Activated naive CD4-positive, alpha-beta T cell treated with anti-CD3 and anti-CD28 coated beads for 36 hours (primary cell): ENCODE measurements around the gene CD151. TPM values are rescaled to one million over a fixed set of nuclear protein-coding genes. Genes with fewer than 3 reads are reported as not detected.

Experiments used
- CTCF ChIA-PET: fragments of 350-600 bp; sonication (Branson Sonifier 250); formaldehyde crosslinking; loops from one replicate; lab custom pipeline; 2021; ENCODE audit warnings: antibody characterized with exemption; lab: Charles Lee
- DNase-seq: peaks from one replicate; pipeline ENCODE4 v3.0.0-alpha.2; 2020
- H3K27ac Mint-ChIP-seq: one replicate; pipeline ENCODE4 v1.8.0; 2021; ENCODE audit warnings: mild to moderate bottlenecking, mixed read lengths
- H3K27me3 Mint-ChIP-seq: one replicate; pipeline ENCODE4 v1.8.0; 2021; ENCODE audit warnings: low read depth, mixed read lengths
- H3K36me3 Mint-ChIP-seq: one replicate; pipeline ENCODE4 v1.8.0; 2021; ENCODE audit warnings: low read depth, mixed read lengths
- H3K4me1 Mint-ChIP-seq: one replicate; pipeline ENCODE4 v1.8.0; 2021; ENCODE audit warnings: low read depth, mixed read lengths
- H3K4me3 Mint-ChIP-seq: one replicate; pipeline ENCODE4 v1.8.0; 2021; ENCODE audit warnings: mild to moderate bottlenecking, moderate library complexity, mixed read lengths
- H3K9me3 Mint-ChIP-seq: one replicate; pipeline ENCODE4 v1.8.0; 2021; ENCODE audit warnings: mixed read lengths
- intact Hi-C: fragments of 100-400 bp; cut with micrococcal nuclease; formaldehyde crosslinking; loops from one replicate; pipeline ENCODE4 v1.15.1; 2023
- total RNA-seq, 2 experiments: library from RNA; stranded (reverse); gene quantifications; one replicate each; pipeline ENCODE4 v1.2.3, GENCODE V29; 2021

CD151 gene
- total RNA-seq, 2 experiments from 2014 or later = 16.3 to 18.1 TPM

- intact Hi-C loops = loop anchor here (1.0 kb wide), 1 partner anchor 10 kb away; no protein-coding TSS in a partner anchor
- Mint-ChIP-seq H3K27me3 (peaks cover 45% of the 10 kb centered on the region), H3K9me3 (no peaks in the 10 kb centered on the region), H3K4me1 (peaks cover 40% of the 10 kb centered on the region), H3K36me3 (peaks cover 4% of the 10 kb centered on the region), H3K27ac (no peak overlapping the region), H3K4me3 (no peak overlapping the region)
- CTCF ChIA-PET = no interaction called here
- no peak for DNase-seq
These were observed 2.9 kb upstream of the CD151 start for GRCh38 chr11:829847-830294.

GRCh38 chr11:830295-831117 is 2.2 kb upstream of the CD151 start:
- intact Hi-C loops = loop anchor here (1.0 kb wide), 1 partner anchor 10 kb away; no protein-coding TSS in a partner anchor
- H3K36me3 Mint-ChIP-seq = no peaks in the 10 kb centered on the region
- H3K9me3 Mint-ChIP-seq = no peaks in the 10 kb centered on the region
- no peak for DNase-seq
- CTCF ChIA-PET = no interaction called here
- H3K4me1 Mint-ChIP-seq = peaks cover 40% of the 10 kb centered on the region
- H3K27me3 Mint-ChIP-seq = peaks cover 45% of the 10 kb centered on the region
- H3K27ac Mint-ChIP-seq = no peak overlapping the region
- H3K4me3 Mint-ChIP-seq = peak overlapping the region; percentile 29

GRCh38 chr11:831118-831864 is 1.5 kb upstream of the CD151 start:
- peak overlapping the region; percentile 18 for H3K4me3 Mint-ChIP-seq
- peaks cover 45% of the 10 kb centered on the region for H3K27me3 Mint-ChIP-seq
- H3K36me3 Mint-ChIP-seq = no peaks in the 10 kb centered on the region
- intact Hi-C loops = no loop called here
- no peak for DNase-seq
- H3K27ac Mint-ChIP-seq = no peak overlapping the region
- CTCF ChIA-PET = no interaction called here
- no peaks in the 10 kb centered on the region for H3K9me3 Mint-ChIP-seq
- peaks cover 40% of the 10 kb centered on the region for H3K4me1 Mint-ChIP-seq

- no peaks in the 10 kb centered on the region for H3K9me3 Mint-ChIP-seq
- CTCF ChIA-PET = no interaction called here
- no peaks in the 10 kb centered on the region for H3K36me3 Mint-ChIP-seq
- H3K27me3 Mint-ChIP-seq = peaks cover 42% of the 10 kb centered on the region
- no peak overlapping the region for H3K27ac Mint-ChIP-seq
- no peak for DNase-seq
- H3K4me3 Mint-ChIP-seq = peak overlapping the region; percentile 27
- peaks cover 36% of the 10 kb centered on the region for H3K4me1 Mint-ChIP-seq
- intact Hi-C loops = no loop called here
These were observed 707 bp upstream of the CD151 start for GRCh38 chr11:831961-832528.

GRCh38 chr11:833114-833791 is 501 bp downstream of the CD151 start:
- Mint-ChIP-seq H3K27me3 (peaks cover 33% of the 10 kb centered on the region), H3K4me1 (peaks cover 28% of the 10 kb centered on the region), H3K9me3 (no peaks in the 10 kb centered on the region), H3K36me3 (no peaks in the 10 kb centered on the region), H3K27ac (no peak overlapping the region), H3K4me3 (peak overlapping the region; percentile 55)
- intact Hi-C loops = no loop called here
- CTCF ChIA-PET = no interaction called here
- DNase-seq = peak; percentile 40

- Mint-ChIP-seq H3K9me3 (no peaks in the 10 kb centered on the region), H3K4me1 (peaks cover 28% of the 10 kb centered on the region), H3K27me3 (peaks cover 28% of the 10 kb centered on the region), H3K36me3 (no peaks in the 10 kb centered on the region), H3K4me3 (peak overlapping the region; percentile 55), H3K27ac (no peak overlapping the region)
- intact Hi-C loops = no loop called here
- no peak for DNase-seq
- CTCF ChIA-PET = interaction anchor here (1.4 to 1.5 kb wide), 2 partner anchors 14 to 15 kb away, joined by 3 to 5 read pairs; no protein-coding TSS in a partner anchor
These were observed 1.1 kb downstream of the CD151 start for GRCh38 chr11:833849-834311.

- peak overlapping the region; percentile 55 for H3K4me3 Mint-ChIP-seq
- CTCF ChIA-PET = interaction anchor here (1.4 to 1.5 kb wide), 2 partner anchors 14 to 15 kb away, joined by 3 to 5 read pairs; no protein-coding TSS in a partner anchor
- no peak for DNase-seq
- H3K9me3 Mint-ChIP-seq = no peaks in the 10 kb centered on the region
- H3K27ac Mint-ChIP-seq = no peak overlapping the region
- peaks cover 23% of the 10 kb centered on the region for H3K4me1 Mint-ChIP-seq
- intact Hi-C loops = no loop called here
- H3K27me3 Mint-ChIP-seq = peaks cover 20% of the 10 kb centered on the region
- peaks cover 2% of the 10 kb centered on the region for H3K36me3 Mint-ChIP-seq
These were observed 1.9 kb downstream of the CD151 start for GRCh38 chr11:834371-835316.

GRCh38 chr11:836274-836673 is 3.5 kb downstream of the CD151 start:
- peaks cover 29% of the 10 kb centered on the region for H3K4me1 Mint-ChIP-seq
- no peaks in the 10 kb centered on the region for H3K9me3 Mint-ChIP-seq
- no peak for DNase-seq
- peaks cover 2% of the 10 kb centered on the region for H3K36me3 Mint-ChIP-seq
- CTCF ChIA-PET = no interaction called here
- no peak overlapping the region for H3K4me3 Mint-ChIP-seq
- peaks cover 15% of the 10 kb centered on the region for H3K27me3 Mint-ChIP-seq
- no peak overlapping the region for H3K27ac Mint-ChIP-seq
- intact Hi-C loops = no loop called here

GRCh38 chr11:836700-837099 is 3.9 kb downstream of the CD151 start:
- intact Hi-C loops = no loop called here
- Mint-ChIP-seq H3K4me3 (no peak overlapping the region), H3K9me3 (no peaks in the 10 kb centered on the region), H3K4me1 (peaks cover 28% of the 10 kb centered on the region), H3K27me3 (peaks cover 11% of the 10 kb centered on the region), H3K36me3 (peaks cover 2% of the 10 kb centered on the region), H3K27ac (no peak overlapping the region)
- no peak for DNase-seq
- CTCF ChIA-PET = no interaction called here

- Mint-ChIP-seq H3K4me3 (no peak overlapping the region), H3K4me1 (peaks cover 27% of the 10 kb centered on the region), H3K9me3 (no peaks in the 10 kb centered on the region), H3K36me3 (peaks cover 2% of the 10 kb centered on the region), H3K27ac (no peak overlapping the region), H3K27me3 (peaks cover 6% of the 10 kb centered on the region)
- no peak for DNase-seq
- intact Hi-C loops = no loop called here
- CTCF ChIA-PET = no interaction called here
These were observed 4.6 kb downstream of the CD151 start for GRCh38 chr11:837189-837989.

GRCh38 chr11:837990-838307 is 5.2 kb downstream of the CD151 start:
- no peak for DNase-seq

More at GRCh38 chr11:837990-838307, 5.2 kb downstream of the CD151 start:
- intact Hi-C loops = no loop called here
- Mint-ChIP-seq H3K27me3 (peaks cover 6% of the 10 kb centered on the region), H3K27ac (no peak overlapping the region), H3K4me3 (no peak overlapping the region), H3K9me3 (no peaks in the 10 kb centered on the region), H3K36me3 (peaks cover 2% of the 10 kb centered on the region), H3K4me1 (peaks cover 27% of the 10 kb centered on the region)
- CTCF ChIA-PET = no interaction called here
